ENCODE measurements around the gene DTX3.
"Not testable (repeated sequence)": the region's sequence is repeated elsewhere in the genome, so short reads cannot be mapped to it uniquely, and the experiment has no call there.

The DTX3 gene

DNA sequence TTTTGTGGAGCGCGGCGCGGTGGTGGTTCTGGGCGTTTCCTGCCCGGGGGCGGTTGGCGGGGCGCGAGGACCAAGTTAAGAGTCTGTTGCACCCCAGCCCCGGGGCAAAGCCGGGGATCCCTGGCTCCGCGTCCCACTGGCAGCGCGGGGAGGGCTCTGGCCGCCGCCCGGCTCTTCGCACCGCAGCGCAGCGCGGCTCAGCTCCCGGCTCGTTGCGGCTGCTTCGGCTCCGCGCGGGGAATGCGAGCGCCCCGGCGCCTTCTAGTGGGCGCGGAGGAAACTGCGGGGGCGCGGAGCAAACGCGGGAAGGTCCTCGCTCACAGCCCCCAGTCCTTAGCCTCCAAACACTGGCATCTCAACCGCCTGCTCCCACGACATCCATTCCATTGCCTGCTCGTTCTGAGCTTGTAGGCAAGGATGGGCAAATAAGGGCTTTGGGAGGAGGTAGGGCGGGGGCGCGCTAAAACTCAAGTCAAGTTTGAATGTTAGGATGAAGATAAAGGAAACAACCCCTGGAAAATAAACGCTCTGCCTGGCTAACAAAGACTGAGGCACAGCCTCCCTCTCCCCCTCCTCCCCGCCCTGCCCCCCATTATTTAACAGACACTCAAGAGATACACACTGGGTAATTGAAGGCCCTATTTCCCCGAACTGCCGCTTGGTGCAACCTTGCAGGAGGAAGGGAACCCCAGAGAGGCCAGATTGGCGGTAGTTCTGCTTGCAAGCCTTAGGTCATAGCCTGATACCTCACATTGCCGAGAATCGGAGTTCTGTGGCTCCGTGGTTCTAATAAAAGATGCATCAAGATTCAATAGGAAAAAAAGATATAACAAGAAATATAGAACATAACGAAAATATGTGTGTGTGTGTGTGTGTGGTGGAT lies 28.6 kb downstream of the DTX3 start, which contains the start of gene B4GALNT1:
TSS of gene B4GALNT1 (minus strand) at position 244 of the 883 bp plus-strand sequence. CDS start 1,069 bp downstream, outside the sequence.
- peak; percentile 64 for DNase-seq

DNA sequence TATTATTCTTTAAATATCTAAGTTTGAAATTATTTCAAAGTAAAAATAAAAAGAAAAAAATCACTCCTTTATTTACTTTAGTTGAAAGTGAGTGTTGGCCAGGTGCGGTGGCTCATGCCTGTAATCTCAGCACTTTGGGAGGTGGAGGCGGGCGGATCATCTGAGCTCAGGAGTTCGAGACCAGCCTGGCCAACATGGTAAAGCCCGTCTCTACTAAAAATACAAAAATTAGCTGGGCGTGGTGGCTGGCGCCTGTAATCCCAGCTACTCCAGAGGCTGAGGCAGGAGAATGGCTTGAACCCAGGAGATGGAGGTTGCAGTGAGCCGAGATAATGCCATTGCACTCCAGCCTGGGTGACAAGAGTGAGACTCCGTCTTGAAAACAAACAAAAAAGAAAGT lies 32.1 kb downstream of the DTX3 start:
- not testable (repeated sequence) for DNase-seq

DNA sequence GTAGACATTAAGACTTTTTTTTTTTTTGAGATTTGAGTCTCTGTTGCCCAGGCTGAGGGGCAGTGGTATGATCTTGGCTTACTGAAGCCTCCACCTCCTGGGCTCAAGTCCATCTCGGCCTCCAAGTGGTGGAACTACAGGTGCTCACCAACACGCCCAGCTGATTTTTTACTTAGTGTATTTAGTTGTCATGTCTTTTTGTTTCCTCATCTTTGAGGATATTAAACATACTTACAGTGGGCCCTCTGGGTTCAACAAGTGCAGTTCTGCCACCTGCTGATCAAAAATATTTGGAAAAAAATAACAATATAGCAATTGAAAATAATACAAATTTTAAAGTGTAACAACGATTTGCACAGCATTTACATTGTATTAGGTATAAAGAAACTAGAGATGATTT lies 32.7 kb downstream of the DTX3 start:
- DNase-seq: no peak

DNA sequence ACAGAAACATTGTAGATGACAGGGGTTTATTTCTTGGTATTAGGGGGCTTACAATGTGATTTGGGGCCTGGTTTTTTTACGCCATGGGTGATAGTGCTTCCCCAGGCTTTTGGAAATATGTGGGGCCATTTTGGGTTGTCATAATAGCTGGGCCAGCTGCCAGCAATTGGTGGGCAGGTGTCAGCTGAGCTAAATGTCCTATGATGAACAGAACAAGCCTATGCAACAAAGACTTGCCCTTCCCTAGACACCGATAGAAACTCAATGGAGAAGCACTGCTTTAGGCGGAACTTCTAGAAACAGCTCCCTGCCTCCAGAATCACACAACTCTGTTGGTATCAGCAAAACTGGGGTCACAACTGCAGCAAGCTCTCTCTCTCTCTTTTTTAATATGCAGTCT lies 33.5 kb downstream of the DTX3 start:
- no peak for DNase-seq

DNA sequence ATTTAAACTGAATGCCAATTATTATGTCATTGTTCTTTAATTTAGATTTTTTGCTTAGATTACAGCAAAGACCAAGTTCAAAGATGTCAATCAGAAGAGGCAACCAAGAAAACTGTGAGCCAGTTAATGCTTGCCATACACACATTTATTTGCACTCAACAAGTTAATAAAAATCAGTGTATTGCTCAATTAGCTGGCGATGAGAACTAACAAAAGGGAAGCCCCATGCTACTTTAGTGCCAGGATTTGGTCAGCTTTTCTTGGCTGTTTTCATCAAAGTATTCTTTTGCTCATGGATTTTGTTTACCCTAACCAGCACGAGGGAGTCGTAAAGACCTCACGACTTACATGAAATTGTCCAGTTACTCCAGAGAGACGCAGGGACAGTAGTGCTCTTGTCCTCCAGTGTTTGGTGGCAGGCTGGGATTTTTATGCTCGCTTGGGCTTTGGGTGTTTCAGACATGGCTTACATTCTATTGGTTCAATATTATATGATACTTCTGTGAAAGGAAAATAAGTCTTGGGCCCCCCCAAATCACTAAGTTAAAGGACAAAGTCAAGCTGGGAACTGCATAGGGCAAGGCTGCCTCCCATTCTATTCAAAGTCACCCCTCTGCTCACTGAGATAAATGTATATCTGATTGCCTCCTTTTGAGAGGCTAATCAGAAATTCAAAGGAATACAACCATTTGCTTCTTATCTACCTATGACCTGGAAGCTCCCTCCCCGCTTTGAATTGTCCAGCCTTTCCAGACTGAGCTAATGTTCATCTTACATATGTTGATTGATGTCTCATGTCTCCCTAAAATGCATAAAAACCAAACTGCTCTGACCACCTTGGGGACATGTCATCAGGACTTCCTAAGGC lies 35.8 kb downstream of the DTX3 start:
- DNase-seq: no peak

DNA sequence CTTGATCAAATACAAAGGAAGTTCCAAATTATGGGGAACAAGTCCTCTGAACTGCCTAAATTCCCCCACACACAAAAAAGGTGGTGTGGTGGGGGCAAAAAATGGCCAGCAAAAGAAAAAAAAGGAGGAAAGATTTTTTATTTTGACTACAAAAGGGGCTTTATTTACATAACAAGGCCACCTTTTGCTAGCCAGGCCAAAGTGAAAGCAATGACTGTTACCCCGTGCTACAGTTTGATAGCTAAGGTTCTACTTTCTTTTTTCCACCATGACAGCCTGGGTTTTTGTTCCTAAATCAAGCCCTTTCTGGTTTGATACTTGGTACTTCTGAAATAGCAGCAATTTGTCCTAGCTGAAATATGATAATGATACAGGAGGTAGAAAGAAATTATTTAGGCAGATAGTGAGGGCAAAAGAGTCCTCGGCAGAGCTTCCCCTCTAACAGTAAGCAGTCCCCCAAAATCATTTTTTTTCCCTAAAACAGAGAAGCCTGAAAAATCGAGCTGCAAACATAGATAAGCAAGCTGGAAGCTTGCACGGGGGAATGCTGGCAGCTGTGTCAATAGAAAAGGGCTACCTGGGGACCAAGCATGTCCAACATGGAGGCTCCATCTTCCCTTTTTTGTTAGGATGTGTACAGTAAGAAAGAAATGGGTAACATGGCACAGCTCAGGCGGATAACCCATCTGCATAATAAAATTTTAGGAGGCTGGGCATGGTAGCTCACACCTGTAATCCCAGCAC lies 37.2 kb downstream of the DTX3 start:
- no peak for DNase-seq

DNA sequence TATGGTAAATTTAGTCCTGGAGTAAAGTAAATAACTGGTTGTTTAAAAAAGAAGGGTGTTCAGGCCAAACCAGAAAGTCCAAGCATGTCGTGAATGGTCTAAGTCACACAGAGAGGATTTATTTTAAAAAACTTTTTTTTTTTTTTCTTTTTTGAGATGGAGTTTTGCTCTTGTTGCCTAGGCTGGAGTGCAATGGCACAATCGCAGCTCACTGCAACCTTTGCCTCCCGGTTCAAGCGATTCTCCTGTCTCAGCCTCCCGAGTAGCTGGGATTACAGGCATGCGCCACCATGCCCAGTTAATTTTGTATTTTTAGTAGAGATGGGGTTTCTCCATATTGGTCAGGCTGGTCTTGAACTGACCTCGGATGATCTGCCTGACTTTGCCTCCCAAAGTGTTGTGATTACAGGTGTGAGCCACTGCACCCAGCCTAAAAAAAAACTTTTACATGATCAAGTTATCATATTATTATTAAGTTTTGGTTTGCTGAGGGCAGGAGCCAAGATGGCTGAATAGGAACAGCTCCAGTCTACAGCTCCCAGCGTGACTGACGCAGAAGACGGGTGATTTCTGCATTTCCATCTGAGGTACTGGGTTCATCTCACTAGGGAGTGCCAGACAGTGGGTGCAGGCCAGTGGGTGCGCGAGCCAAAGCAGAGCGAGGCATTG lies 41.5 kb downstream of the DTX3 start:
- not testable (repeated sequence) for DNase-seq

DNA sequence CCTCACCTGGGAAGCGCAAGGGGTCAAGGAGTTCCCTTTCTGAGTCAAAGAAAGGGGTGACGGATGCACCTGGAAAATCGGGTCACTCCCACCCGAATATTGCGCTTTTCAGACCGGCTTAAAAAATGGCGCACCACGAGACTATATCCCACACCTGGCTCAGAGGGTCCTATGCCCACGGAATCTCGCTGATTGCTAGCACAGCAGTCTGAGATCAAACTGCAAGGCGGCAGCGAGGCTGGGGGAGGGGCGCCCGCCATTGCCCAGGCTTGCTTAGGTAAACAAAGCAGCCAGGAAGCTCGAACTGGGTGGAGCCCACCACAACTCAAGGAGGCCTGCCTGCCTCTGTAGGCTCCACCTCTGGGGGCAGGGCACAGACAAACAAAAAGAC lies 42.0 kb downstream of the DTX3 start:
- DNase-seq: not testable (repeated sequence)

DNA sequence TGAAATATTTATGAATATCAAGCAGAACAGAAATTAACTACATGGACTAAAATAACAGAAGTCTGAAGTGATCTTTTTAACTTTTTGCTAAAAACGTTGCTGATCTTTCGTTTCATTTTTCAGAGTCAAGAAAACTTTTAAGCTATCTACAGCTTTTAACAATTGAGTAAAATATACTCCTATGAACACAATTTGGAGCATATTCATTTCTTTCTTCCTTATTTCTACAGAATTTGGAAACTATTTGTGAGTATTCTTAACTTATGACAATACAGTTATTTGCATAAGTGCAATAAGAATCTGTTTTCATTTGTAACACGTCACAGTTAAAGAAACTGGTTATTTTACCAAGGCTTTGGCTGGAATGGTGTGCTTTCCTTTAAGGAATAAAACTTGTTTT lies 49.4 kb downstream of the DTX3 start:
- DNase-seq: no peak

DNA sequence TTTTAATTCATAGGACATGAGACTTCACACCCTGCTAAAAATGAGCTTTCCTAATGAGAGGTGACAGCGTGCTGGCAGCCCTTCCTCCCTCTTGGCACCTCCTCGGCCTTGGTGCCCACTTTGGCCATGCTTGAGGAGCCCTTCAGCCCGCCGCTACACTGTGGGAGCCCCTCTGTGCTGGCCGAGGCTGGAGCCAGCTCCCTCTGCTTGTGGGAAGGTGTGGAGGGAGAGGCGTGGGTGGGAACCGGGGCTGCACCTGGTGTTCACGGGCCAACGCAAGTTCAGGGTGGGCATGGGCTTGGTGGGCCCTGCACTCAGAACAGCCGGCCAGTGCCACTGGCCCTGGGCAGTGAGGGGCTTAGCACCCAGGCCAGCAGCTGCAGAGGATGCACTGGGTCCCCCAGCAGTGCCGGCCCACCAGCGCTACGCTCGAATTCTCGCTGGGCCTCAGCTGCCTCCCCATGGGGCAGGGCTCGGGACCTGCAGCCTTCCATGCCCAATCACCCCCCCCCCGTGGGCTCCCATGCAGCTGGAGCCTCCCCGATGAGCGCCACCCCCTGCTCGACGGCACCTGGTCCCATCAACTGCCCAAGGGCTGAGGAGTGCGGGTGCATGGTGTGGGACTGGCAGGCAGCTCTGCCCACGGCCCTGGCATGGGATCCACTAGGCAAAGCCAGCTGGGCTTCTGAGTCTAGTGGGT lies 51.1 kb downstream of the DTX3 start:
- DNase-seq: no peak

DNA sequence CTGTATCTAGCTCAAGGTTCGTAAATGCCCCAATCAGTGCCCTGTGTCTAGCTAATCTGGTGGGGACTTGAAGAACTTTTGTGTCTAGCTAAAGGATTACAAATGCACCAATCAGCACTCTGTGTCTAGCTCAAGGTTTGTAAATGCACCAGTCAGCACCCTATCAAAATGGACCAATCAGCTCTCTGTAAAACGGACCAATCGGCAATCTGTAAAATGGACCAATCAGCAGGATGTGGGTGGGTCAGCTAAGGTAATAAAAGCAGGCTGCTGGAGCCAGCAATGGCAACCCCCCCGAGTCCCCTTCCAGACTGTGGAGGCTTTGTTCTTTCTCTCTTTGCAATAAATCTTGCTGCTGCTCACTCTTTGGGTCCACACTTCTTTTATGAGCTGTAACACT lies 51.8 kb downstream of the DTX3 start:
- not testable (repeated sequence) for DNase-seq

DNA sequence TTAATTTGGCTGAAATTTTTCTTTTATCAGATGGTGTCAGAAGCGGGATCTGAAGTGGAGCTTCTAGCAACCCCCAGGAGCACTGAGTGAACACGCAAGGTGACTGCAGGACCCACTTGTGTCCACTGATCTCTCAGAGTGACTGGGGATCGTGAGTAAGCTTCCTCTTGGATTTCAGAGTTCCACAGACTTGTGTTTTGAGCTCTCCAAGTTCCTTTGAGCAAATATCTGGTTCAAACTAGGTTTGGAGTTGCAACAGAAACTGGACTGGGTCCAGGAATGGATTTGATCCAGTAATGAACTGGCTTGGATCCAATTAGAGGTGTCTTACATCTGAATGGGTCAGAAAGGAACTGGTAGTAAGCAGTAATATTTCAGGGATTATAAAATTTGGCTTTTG lies 53.1 kb downstream of the DTX3 start:
- DNase-seq: no peak

DNA sequence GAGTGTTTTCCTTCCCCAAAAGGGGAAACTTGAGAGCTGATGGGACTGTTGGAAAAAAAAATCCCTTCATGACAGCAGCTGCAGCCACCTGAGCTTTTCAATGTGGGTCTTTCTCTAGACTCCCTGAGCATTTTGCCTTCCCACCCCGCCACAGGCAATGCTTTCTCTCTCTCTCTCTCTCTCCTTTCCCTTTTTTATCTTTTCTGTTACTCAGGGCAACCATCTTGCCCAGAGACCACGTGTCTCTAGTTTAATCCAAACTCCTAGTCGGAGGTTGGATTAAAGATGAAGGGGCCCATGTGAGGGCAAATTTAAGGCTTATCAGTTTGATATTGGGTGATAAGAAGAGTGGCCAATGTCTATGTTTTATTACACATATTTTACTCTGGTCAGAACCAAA lies 54.3 kb downstream of the DTX3 start:
- DNase-seq: no peak

Measured in activated CD4-positive, alpha-beta T cell treated with anti-CD3 and anti-CD28 coated beads, Interleukin-2, amount 50 U/mL, for 16 hours (primary cell).